HG02610 (cell line): Measurements from ENCODE around the gene SHC4.
"Not testable (repeated sequence)": the region's sequence is repeated elsewhere in the genome, so short reads cannot be mapped to it uniquely, and the experiment has no call there.

Experiments
- ATAC-seq: cut with Tn5 transposase; IDR thresholded peaks from one replicate; pipeline ENCODE4 v1.9.1; 2021; ENCODE audit warnings: mild to moderate bottlenecking, moderate library complexity; ENCODE audit not compliant: unreplicated experiment

Gene SHC4

DNA sequence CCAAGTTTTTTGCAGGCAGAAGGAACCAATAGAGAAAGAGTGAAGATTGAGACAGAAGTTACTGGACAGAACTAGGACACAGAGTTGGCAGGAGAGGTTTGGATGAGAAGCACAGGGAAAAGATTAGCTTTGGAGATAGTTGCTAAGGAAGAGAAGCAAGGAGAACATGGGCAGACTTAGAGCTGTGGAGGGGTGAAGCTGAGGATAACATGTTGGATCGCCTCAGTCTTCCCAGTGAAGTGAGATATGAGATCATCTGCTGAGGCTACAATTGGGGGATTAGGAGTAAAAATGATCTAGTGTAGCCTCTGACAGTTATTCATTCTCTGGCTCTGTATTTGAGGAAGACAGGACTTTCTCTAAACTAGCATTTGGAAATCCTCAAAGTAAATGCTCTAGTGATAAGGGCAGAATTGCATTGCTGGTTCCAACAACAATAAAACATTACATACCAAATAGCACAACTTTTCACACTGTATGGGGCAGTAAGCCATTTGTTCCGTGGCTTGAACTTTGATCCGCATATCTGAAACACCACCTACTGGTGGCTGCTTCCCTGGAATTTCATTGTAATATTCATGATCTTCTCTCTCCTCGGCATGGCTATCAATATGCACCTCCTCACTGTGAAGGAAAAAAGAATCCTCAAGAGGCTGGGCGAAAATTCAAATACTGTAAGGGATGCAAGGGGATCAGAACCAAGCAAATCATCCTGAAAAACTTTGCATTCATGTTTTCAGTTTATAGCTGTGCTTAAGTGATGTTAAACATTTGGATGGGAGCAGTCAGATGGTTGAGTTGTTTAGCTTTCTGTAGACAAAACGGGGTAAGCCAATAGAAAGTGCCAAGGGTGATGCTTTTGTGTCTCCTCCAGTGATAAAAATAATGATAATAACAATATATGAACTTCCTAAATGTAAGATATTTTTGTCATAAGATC lies 107.9 kb downstream of the SHC4 start:
- ATAC-seq, result no peak

- not testable (repeated sequence) for ATAC-seq
Observed at GRCh38 chr15:48854434-48854833, 109.3 kb downstream of the SHC4 start.

DNA sequence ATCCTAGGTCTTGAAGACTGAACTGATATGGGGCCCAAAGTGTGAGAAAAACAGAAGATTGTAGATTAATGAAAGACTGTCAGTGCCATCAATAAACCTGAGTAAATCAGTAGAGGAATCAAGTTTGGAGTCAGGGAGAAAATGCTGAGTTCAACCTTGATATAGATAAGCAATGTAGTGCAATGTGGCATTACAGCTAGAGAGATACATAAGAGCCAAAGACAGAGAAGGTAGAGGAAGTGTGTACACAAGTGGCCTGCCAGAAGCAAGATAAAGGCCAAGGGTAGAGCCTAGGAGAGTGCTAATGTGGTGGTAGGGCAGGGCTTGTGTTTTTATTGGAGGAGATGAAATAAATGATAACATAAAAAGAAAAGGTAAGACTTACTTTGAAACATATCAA lies 111.8 kb downstream of the SHC4 start:
- no peak for ATAC-seq

- ATAC-seq, result no peak
Observed at GRCh38 chr15:48850648-48851047, 113.1 kb downstream of the SHC4 start.

- no peak for ATAC-seq
Observed at GRCh38 chr15:48845123-48845522, 118.6 kb downstream of the SHC4 start.

DNA sequence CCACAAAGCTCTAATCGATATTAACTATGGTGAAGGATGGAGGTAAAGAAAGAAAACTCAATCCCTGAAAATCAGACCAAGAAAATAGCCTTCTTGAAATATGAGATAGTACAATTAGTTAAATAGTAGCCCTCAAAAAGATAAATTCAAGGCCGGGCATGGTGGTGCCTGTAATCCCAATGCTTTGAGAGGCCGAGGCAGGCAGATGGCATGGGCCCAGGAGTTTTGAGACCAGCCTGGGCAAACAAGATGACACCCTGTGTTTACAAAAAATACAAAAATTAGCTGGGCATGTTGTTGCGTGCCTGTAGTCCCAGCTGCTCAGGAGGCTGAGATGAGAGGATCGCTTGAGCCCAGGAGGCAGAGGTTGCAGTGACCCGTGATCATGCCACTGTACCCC lies 121.2 kb downstream of the SHC4 start:
- no peak for ATAC-seq

GRCh38 chr15:48834756-48835155 lies 129.0 kb downstream of the SHC4 start:
- no peak for ATAC-seq

GRCh38 chr15:48833526-48834239 lies 130.0 kb downstream of the SHC4 start:
- ATAC-seq, result no peak

DNA sequence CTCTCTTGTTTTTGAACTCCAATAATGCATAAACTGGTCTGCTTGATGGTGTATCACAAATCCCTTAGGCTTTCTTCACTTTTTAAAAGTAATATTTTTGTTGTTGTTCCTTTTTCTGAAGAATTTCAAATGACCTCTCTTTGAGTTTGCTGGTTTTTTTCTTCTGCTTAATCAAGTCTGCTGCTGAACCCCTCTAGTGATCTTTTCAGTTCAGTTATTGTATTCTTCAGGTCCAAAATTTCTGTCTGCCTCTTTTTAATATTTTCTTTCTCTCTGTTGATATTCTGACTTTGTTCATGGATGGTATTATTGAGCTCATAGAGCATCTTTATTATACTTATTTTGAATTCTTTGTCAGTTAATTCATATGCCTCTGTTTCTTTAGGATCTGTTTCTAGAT lies 131.1 kb downstream of the SHC4 start:
- no peak for ATAC-seq

- no peak for ATAC-seq
Observed at GRCh38 chr15:48828906-48829305, 134.8 kb downstream of the SHC4 start.

DNA sequence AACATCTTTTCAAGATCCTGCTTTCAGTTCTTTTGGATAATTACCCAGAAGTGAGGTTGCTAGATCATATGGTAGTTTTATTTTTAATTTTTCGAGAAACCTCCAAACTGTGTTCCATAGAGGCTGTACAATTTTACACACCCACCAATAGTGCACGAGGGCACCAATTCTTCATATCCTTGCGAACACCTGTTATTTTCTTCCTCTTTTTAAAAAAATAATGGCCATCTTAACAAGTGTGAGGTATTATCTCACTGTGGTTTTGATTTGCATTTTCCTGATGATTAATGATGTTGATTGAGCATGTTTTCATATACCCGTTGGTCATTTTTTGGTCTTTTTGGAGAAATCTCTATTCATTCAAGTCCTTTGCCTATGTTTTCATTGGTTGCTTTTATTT lies 135.2 kb downstream of the SHC4 start:
- no peak for ATAC-seq

DNA sequence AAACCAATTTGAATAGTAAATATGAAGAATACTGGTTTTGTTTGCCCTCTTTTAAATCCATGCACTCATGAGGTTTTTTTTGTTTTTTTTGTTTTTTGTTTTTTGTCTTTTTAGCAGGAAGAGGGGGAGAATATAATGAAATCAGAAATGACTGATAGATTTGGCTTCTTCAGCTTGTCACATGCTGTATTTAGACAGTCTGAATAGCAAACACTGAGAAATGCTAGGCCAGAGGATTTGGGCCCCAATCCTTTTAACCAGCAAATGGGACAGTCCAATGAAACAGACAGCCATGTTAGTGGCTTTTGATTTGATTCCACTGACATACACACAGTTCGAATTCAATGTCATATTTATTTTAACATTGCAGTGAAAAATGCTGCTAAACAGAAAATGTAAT lies 138.6 kb downstream of the SHC4 start:
- ATAC-seq, result no peak

DNA sequence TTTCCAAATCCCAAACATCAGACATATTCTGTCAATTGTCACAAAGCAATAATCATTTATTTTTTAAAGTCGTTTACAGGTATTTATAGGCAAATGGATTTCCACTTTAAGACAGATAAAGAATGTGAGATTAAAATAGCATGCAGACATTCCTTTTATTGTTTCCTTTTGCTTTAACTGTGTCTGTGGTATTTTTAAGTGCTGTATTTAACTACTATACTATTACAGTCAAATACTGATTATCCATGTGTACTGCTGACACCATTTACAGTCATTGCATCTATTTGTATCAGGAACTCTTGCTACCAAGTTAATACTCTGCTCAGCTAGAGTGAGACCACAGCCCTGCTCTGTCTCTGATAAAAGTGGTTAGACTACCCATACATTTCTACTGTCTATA lies 140.0 kb downstream of the SHC4 start:
- ATAC-seq, result no peak

GRCh38 chr15:48823237-48823636 lies 140.5 kb downstream of the SHC4 start:
- ATAC-seq, result no peak

GRCh38 chr15:48814286-48814685 lies 149.4 kb downstream of the SHC4 start:
- ATAC-seq, result no peak

DNA sequence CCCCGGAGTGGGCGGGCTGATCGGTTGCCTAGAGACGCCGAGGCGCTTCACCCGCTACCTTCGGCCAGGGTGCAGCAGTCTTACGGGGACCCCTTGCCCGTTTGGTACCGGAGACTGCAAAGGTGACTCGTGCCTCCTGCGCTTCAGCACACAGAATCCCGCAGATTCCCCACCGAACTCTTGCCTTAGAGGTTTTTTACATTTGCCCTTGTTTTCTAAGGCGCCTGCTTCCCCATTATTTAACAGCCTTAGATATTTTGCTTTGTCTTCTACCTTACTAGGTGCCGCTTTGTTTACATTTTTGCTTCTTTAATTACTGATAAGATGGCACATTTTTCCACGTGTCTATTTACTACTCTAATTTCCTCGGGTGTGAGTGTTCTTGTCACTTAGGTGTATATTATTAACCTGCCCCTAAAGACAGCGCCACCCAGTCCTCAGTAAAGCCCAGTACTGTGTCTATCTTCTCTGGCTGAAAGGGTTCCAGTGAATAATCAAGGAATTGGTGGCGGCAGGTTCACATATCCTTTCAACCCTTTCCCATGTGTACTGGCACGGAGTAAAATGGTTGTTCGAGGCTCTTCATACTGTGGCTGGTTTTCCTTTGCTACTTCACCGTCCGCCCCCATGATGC lies 152.3 kb downstream of the SHC4 start:
- ATAC-seq, result no peak

DNA sequence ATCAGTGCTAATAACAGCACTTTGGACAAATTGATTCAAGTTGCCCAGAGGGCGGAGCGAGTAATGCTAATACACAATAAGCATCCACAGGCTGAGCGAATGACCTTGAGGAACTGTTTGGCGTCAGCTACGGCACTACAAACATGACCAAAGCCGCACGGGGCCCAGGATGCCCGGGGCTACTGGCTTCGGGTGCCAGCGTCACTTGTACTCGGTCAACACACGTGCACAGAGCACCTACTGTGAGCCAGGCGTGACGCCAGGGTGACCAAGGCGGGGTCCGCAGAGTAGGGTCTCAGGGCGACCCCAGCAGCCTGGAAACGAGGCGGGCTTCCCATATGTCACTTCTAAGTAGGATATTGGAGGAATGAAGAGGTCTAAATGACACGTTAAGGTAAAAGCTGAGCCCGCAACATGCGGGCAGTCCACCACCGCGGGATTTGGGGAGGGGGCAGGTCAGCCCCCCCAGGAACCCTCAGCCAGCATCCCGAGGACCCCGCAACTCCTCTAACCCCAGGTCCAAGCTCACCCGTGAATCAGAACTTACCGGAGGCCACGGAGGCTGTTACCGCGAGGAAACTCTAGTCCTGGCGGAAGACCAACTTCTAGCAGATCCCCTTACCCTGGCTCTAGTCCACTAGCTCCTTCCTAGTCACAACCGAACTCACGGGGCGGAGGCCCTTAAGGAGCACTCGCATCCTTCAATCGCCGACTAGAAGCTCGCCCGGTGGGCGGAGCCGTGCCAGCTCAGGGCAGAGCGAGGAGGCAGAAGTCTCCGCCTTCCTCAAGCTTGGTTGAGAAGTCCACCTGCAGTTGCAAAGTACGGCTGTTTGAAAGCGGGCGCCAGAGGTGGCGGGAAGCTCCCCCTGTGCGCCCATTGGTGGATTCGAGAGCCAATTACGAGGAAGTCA lies 153.1 kb downstream of the SHC4 start, which contains the start of gene CEP152:
TSS of gene CEP152 (minus strand) at position 656 of the 911 bp plus-strand sequence. CDS start 5,420 bp downstream, outside the sequence.
- peak; percentile 98 for ATAC-seq

GRCh38 chr15:48806151-48806550 lies 157.6 kb downstream of the SHC4 start:
- no peak for ATAC-seq

DNA sequence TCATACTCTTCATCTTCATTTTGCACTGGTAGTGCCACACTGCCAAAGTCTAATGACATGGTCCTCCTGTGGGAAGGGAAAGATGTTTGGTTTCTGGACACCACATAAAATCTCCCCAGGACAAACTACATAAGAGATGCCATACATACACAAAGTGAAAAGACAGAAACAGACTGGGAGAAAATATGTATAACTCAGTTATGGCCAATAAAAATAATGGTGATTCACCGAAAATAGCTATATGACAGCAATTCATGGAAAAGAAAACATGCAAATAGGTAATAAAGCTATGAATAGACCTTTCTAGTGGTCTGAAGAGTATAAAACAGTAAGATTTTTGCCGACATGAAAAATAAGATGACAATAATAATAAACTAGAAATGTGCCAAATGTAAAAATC lies 158.1 kb downstream of the SHC4 start:
- no peak for ATAC-seq

GRCh38 chr15:48803877-48804276 lies 159.8 kb downstream of the SHC4 start:
- ATAC-seq, result no peak
